HepG2 (cell line): ENCODE measurements around the gene GSK3B. TPM values are rescaled to one million over a fixed set of nuclear protein-coding genes. Genes with fewer than 3 reads are reported as not detected.

Experiments
- ATAC-seq: fragments of 200-7000 bp; cut with Tn5 transposase; 3 replicates; pipeline ENCODE4 v1.9.1; 2020; ENCODE audit warnings: mild to moderate bottlenecking, moderate library complexity
- BruUV-seq: library from RNA; stranded (reverse); fragments of 400-500 nt; replicated peaks from 2 replicates; lab custom pipeline; 2021; lab: Mats Ljungman, UMichigan
- CTCF ChIA-PET: fragments of 300-600 bp; formaldehyde crosslinking; extraction: SDS; loops from one replicate; lab custom pipeline; 2021; ENCODE audit warnings: low total read pairs, inconsistent platforms, low intra/inter-chr PET ratio; lab: Yijun Ruan, JAX
- POLR2A ChIA-PET: fragments of 350-600 bp; sonication (Branson Sonifier 250); formaldehyde crosslinking; loops from one replicate; lab custom pipeline; 2020; ENCODE audit warnings: antibody characterized with exemption, inconsistent platforms; lab: Yijun Ruan, JAX
- DNase-seq: peaks from one replicate; pipeline ENCODE4 v3.0.0-alpha.2; 2015; ENCODE audit warnings: low spot score
- FAIRE-seq: peaks from 3 replicates; lab custom pipeline; 2011; peaks lifted over from hg19 to GRCh38; lab: Jason Lieb, UNC
- H2AFZ ChIP-seq: one replicate; pipeline ENCODE4 v1.6.1; 2011; ENCODE audit warnings: low read length, inconsistent platforms
- H3K27ac ChIP-seq: fragments of 300-600 bp; 3 replicates; pipeline ENCODE4 v1.8.0; 2011; ENCODE audit warnings: mixed run types, mild to moderate bottlenecking, mixed read lengths, low read length, inconsistent platforms; ENCODE audit not compliant: insufficient read depth; ENCODE audit errors: extremely low read length
- H3K27me3 ChIP-seq, 2 experiments: fragments of 200-600 bp in 1 of 2; 2 replicates in 1 of 2; 3 replicates in 1 of 2; pipeline versions ENCODE4 v1.6.0 to v1.8.0; 2011; ENCODE audit warnings: low read length in 2 of 2, mild to moderate bottlenecking in 2 of 2, moderate library complexity in 2 of 2, inconsistent platforms in 1 of 2; ENCODE audit not compliant: insufficient read depth in 2 of 2, control insufficient read depth in 1 of 2
- H3K36me3 ChIP-seq, 2 experiments: fragments of 200-600 bp in 1 of 2; replicated peaks in 1 of 2; 2 replicates in 1 of 2; 3 replicates in 1 of 2; pipeline versions ENCODE4 v1.5.1 to v1.8.0; 2011; ENCODE audit warnings: low read length in 2 of 2, inconsistent platforms in 1 of 2; ENCODE audit not compliant: insufficient read depth in 2 of 2, control insufficient read depth in 1 of 2
- H3K4me1 ChIP-seq: 2 replicates; pipeline ENCODE4 v1.5.1; 2012; ENCODE audit warnings: low read length, inconsistent platforms; ENCODE audit not compliant: insufficient read depth
- H3K4me2 ChIP-seq: 2 replicates; pipeline ENCODE4 v1.6.0; 2011; ENCODE audit warnings: low read depth, low read length, inconsistent platforms
- H3K4me3 ChIP-seq, 3 experiments: fragments of 200-600 bp in 1 of 3; sonication (generic), shearing (Covaris generic) in 1 of 3; replicated peaks in 1 of 3; 2 replicates each; pipeline ENCODE4 v1.5.1; 2011 to 2016; ENCODE audit warnings: low read length in 3 of 3, inconsistent platforms in 2 of 3, low read depth in 2 of 3, mild to moderate bottlenecking in 2 of 3, control low read depth in 1 of 3, mixed read lengths in 1 of 3; ENCODE audit not compliant: insufficient read depth in 1 of 3
- H3K79me2 ChIP-seq: one replicate; pipeline ENCODE4 v1.6.1; 2011; ENCODE audit warnings: low read length, inconsistent platforms; ENCODE audit not compliant: insufficient read depth
- H3K9ac ChIP-seq: 2 replicates; pipeline ENCODE4 v1.6.0; 2011; ENCODE audit warnings: mild to moderate bottlenecking, low read depth, low read length, inconsistent platforms; ENCODE audit not compliant: insufficient read depth
- H3K9me3 ChIP-seq: 2 replicates; pipeline ENCODE4 v1.5.1; 2012; ENCODE audit warnings: mild to moderate bottlenecking, low read length
- H4K20me1 ChIP-seq: 2 replicates; pipeline ENCODE4 v1.6.0; 2011; ENCODE audit warnings: inconsistent platforms, mild to moderate bottlenecking, low read length, moderate library complexity; ENCODE audit not compliant: insufficient read depth
- BORCS8-MEF2B ChIP-seq: sonication (generic); formaldehyde crosslinking; IDR thresholded peaks from 2 replicates; pipeline ENCODE4 v1.8.0; 2022; ENCODE audit warnings: mild to moderate bottlenecking, missing genetic modification reagents
- ELF1 ChIP-seq: sonication (generic); formaldehyde crosslinking; IDR thresholded peaks from 2 replicates; pipeline ENCODE4 v1.4.0; 2020; ENCODE audit warnings: missing genetic modification reagents
- KDM1A ChIP-seq: IDR thresholded peaks from 2 replicates; pipeline ENCODE4 v1.6.1; 2016; ENCODE audit warnings: missing compliant biosample characterization
- KLF15 ChIP-seq: sonication (generic); formaldehyde crosslinking; IDR thresholded peaks from 2 replicates; pipeline ENCODE4 v1.8.1; 2023; ENCODE audit warnings: borderline replicate concordance, mild to moderate bottlenecking, inconsistent platforms, missing genetic modification reagents, mixed read lengths
- NCOA5 ChIP-seq: sonication (generic); formaldehyde crosslinking; IDR thresholded peaks from 2 replicates; pipeline ENCODE4 v1.4.0; 2020; ENCODE audit warnings: missing genetic modification reagents
- NCOR1 ChIP-seq: fragments of 200-600 bp; sonication (generic); IDR thresholded peaks from 2 replicates; pipeline ENCODE4 v1.7.0; 2017; ENCODE audit warnings: antibody characterized with exemption, low read length, borderline replicate concordance
- NR2F1 ChIP-seq, 2 experiments: fragments of 450-650 bp in 1 of 2; formaldehyde crosslinking in 1 of 2; IDR thresholded peaks; 2 replicates each; pipeline versions ENCODE4 v1.5.0 to v1.6.1; 2016 to 2020; ENCODE audit warnings: mild to moderate bottlenecking in 1 of 2, missing compliant biosample characterization in 1 of 2, missing genetic modification reagents in 1 of 2, moderate library complexity in 1 of 2
- SP5 ChIP-seq: IDR thresholded peaks from 2 replicates; pipeline ENCODE4 v1.6.1; 2016; ENCODE audit warnings: low read depth, borderline replicate concordance
- TERF1 ChIP-seq: sonication (generic); formaldehyde crosslinking; IDR thresholded peaks from 2 replicates; pipeline ENCODE4 v1.8.0; 2022; ENCODE audit warnings: mild to moderate bottlenecking, missing genetic modification reagents, moderate library complexity
- ZBTB20 ChIP-seq: sonication (generic); formaldehyde crosslinking; IDR thresholded peaks from 2 replicates; pipeline ENCODE4 v1.8.1; 2023; ENCODE audit warnings: missing genetic modification reagents, low read depth, mild to moderate bottlenecking, borderline replicate concordance
- ZNF121 ChIP-seq: sonication (generic); formaldehyde crosslinking; IDR thresholded peaks from 2 replicates; pipeline ENCODE4 v1.5.0; 2020; ENCODE audit warnings: mild to moderate bottlenecking, missing genetic modification reagents
- ZNF543 ChIP-seq: sonication (generic); formaldehyde crosslinking; IDR thresholded peaks from 2 replicates; pipeline ENCODE4 v1.4.0; 2020; ENCODE audit warnings: mild to moderate bottlenecking, missing genetic modification reagents
- ZNF556 ChIP-seq: sonication (generic); formaldehyde crosslinking; IDR thresholded peaks from 2 replicates; pipeline ENCODE4 v1.4.0; 2020; ENCODE audit warnings: mild to moderate bottlenecking, missing genetic modification reagents, borderline replicate concordance
- WGBS: methylation state at CpG from one replicate; pipeline ENCODE4 v1.1.6; 2017; ENCODE audit warnings: low lambda C conversion rate; 5-methylcytosine and 5-hydroxymethylcytosine counted together
- in situ Hi-C: cut with HindIII; loops from 2 replicates; pipeline ENCODE4 v1.10.0; 2017; ENCODE audit warnings: low pct_unique_long_range_greater_than_20kb; ENCODE audit not compliant: extremely low pct_ligation_motif_present
- intact Hi-C: fragments of 100-400 bp; cut with micrococcal nuclease; formaldehyde crosslinking; loops from one replicate; pipeline ENCODE4 v1.10.0; 2022; ENCODE audit not compliant: unreplicated experiment
- polyA plus RNA-seq, 8 experiments: library from polyadenylated mRNA; depleted of rRNA in 3 of 8; stranded (reverse) in 7 of 8; unstranded in 1 of 8; fragments of >200 nt; fragmentation: Illumina TruSeq in 4 of 8; extraction: Trizol in 4 of 8; gene quantifications; 2 replicates each; pipeline versions ENCODE4 v1.2.1 to v1.2.3, GENCODE V29; 2011 to 2016; ENCODE audit warnings: low read depth in 4 of 8, missing spikeins in 1 of 8, mixed read lengths in 1 of 8; ENCODE audit not compliant: insufficient read depth in 1 of 8
- total RNA-seq, 5 experiments: library from RNA; depleted of rRNA; stranded (reverse); fragments of >200 nt; fragmentation: Illumina TruSeq; extraction: Trizol; gene quantifications; 2 replicates each; pipeline ENCODE4 v1.2.3, GENCODE V29; 2016; ENCODE audit warnings: low read depth in 1 of 5
- TF ChIP-seq, protein P1 (sequence below): sonication (generic); formaldehyde crosslinking; IDR thresholded peaks from 2 replicates; pipeline ENCODE4 v1.9.0; 2021; ENCODE audit warnings: missing genetic modification reagents, mild to moderate bottlenecking, borderline replicate concordance
- TF ChIP-seq, protein P2 (sequence below): IDR thresholded peaks from 2 replicates; pipeline ENCODE4 v1.4.0; 2020; ENCODE audit warnings: mild to moderate bottlenecking, missing genetic modification reagents
- TF ChIP-seq, protein P3 (sequence below): sonication (generic); formaldehyde crosslinking; IDR thresholded peaks from 2 replicates; pipeline ENCODE4 v1.4.0; 2020; ENCODE audit warnings: missing genetic modification reagents, mild to moderate bottlenecking, borderline replicate concordance

Gene GSK3B
- total and polyA plus RNA-seq, 2 of the 13 experiments (the other 11 are each of a cell fraction or from before 2014, with no cell fraction given), result 22.3 to 30.1 TPM

DNA sequence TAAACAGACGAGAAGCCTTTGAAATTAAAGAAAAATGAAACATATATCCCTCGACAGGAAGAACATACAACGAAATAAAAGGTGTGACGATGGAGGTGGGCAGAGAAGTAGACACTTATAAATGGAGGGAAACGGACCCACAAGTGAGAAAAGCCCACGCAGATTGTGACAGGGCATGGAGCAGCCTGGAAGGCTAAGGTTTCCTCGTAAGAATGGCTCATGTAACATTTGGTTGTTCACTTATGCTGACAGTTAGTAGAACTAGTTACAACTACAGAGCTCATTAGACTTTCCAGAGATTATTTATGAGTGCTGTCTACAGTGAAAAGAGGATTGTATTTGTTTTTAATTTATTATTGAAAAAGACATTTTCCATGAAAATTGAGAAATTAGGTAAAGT lies 229.8 kb downstream of the GSK3B start:
- no peaks in the 10 kb centered on the region for H3K9me3 ChIP-seq
- CTCF ChIA-PET, result no interaction called here
- ATAC-seq (no peak), FAIRE-seq (no peak), DNase-seq (no peak)
- POLR2A ChIA-PET, result no interaction called here
- H3K4me2 ChIP-seq, result no peak overlapping the region
- H2AFZ ChIP-seq, result no peak overlapping the region
- in situ Hi-C loops (no loop called here), intact Hi-C loops (no loop called here)
- H3K36me3 ChIP-seq, result peaks cover 0 to 11% of the 10 kb centered on the region in 2 experiments; a peak in 4 of 5 replicates
- no peaks in the 10 kb centered on the region for H3K79me2 ChIP-seq
- H3K4me1 ChIP-seq, result peaks cover 9% of the 10 kb centered on the region; the same call in 1 of the 2 replicates
- no TSS peak for BruUV-seq
- WGBS, result 95% methylated on average over 7 of the region's 7 CpGs
- no peaks in the 10 kb centered on the region for H3K27me3 ChIP-seq
- no peak overlapping the region for H3K4me3 ChIP-seq
- H3K27ac ChIP-seq, result no peak overlapping the region
- H3K9ac ChIP-seq, result no peak overlapping the region
- peaks cover 2% of the 10 kb centered on the region; the same call in 1 of the 2 replicates for H4K20me1 ChIP-seq
- TF ChIP-seq KDM1A (CRISPR knock-in tag) (no peak), ZNF556 (CRISPR knock-in tag) (no peak), TERF1 (CRISPR knock-in tag) (no peak), NCOA5 (CRISPR knock-in tag) (no peak), KLF15 (no peak), ELF1 (CRISPR knock-in tag) (no peak), NCOR1 (no peak), ZBTB20 (CRISPR knock-in tag) (no peak), ZNF121 (CRISPR knock-in tag) (no peak), NR2F1 (CRISPR knock-in tag; IDR thresholded peaks at IDR 0.05) (no peak), BORCS8-MEF2B (no peak), ZNF543 (CRISPR knock-in tag) (no peak), SP5 (CRISPR knock-in tag) (no peak)
- TF ChIP-seq, protein P1, sequence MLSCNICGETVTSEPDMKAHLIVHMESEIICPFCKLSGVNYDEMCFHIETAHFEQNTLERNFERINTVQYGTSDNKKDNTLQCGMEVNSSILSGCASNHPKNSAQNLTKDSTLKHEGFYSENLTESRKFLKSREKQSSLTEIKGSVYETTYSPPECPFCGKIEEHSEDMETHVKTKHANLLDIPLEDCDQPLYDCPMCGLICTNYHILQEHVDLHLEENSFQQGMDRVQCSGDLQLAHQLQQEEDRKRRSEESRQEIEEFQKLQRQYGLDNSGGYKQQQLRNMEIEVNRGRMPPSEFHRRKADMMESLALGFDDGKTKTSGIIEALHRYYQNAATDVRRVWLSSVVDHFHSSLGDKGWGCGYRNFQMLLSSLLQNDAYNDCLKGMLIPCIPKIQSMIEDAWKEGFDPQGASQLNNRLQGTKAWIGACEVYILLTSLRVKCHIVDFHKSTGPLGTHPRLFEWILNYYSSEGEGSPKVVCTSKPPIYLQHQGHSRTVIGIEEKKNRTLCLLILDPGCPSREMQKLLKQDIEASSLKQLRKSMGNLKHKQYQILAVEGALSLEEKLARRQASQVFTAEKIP (CRISPR knock-in tag), result no peak
- TF ChIP-seq, protein P2, sequence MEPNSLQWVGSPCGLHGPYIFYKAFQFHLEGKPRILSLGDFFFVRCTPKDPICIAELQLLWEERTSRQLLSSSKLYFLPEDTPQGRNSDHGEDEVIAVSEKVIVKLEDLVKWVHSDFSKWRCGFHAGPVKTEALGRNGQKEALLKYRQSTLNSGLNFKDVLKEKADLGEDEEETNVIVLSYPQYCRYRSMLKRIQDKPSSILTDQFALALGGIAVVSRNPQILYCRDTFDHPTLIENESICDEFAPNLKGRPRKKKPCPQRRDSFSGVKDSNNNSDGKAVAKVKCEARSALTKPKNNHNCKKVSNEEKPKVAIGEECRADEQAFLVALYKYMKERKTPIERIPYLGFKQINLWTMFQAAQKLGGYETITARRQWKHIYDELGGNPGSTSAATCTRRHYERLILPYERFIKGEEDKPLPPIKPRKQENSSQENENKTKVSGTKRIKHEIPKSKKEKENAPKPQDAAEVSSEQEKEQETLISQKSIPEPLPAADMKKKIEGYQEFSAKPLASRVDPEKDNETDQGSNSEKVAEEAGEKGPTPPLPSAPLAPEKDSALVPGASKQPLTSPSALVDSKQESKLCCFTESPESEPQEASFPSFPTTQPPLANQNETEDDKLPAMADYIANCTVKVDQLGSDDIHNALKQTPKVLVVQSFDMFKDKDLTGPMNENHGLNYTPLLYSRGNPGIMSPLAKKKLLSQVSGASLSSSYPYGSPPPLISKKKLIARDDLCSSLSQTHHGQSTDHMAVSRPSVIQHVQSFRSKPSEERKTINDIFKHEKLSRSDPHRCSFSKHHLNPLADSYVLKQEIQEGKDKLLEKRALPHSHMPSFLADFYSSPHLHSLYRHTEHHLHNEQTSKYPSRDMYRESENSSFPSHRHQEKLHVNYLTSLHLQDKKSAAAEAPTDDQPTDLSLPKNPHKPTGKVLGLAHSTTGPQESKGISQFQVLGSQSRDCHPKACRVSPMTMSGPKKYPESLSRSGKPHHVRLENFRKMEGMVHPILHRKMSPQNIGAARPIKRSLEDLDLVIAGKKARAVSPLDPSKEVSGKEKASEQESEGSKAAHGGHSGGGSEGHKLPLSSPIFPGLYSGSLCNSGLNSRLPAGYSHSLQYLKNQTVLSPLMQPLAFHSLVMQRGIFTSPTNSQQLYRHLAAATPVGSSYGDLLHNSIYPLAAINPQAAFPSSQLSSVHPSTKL (CRISPR knock-in tag), result no peak
- TF ChIP-seq, protein P3, sequence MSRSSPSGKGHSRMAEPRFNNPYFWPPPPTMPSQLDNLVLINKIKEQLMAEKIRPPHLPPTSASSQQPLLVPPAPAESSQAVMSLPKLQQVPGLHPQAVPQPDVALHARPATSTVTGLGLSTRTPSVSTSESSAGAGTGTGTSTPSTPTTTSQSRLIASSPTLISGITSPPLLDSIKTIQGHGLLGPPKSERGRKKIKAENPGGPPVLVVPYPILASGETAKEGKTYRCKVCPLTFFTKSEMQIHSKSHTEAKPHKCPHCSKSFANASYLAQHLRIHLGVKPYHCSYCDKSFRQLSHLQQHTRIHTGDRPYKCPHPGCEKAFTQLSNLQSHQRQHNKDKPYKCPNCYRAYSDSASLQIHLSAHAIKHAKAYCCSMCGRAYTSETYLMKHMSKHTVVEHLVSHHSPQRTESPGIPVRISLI (CRISPR knock-in tag), result no peak
